K562 (cell line): Measurements from ENCODE around the gene THYN1. TPM values are rescaled to one million over a fixed set of nuclear protein-coding genes. Genes with fewer than 3 reads are reported as not detected.

ENCODE experiments used
- CEBPB ChIP-seq: fragments of 450-650 bp; IDR thresholded peaks from 2 replicates; pipeline ENCODE4 v1.6.1; 2016; ENCODE audit warnings: missing genetic modification characterization, missing compliant biosample characterization
- FOXJ3 ChIP-seq: sonication (generic); formaldehyde crosslinking; IDR thresholded peaks from 2 replicates; pipeline ENCODE4 v1.4.0; 2020; ENCODE audit warnings: mild to moderate bottlenecking, missing genetic modification reagents
- HINFP ChIP-seq: fragments of 450-650 bp; conservative IDR thresholded peaks from 2 replicates; pipeline ENCODE4 v1.6.1; 2016; ENCODE audit warnings: missing genetic modification characterization, low read depth, mild to moderate bottlenecking, control low read depth, missing compliant biosample characterization
- MGA ChIP-seq: fragments of 450-650 bp; IDR thresholded peaks from 2 replicates; pipeline ENCODE4 v1.6.1; 2016; ENCODE audit warnings: mild to moderate bottlenecking, moderate library complexity
- TBP ChIP-seq: optimal IDR thresholded peaks from 2 replicates; pipeline ENCODE3; 2011; ENCODE audit warnings: low read depth, low read length, improper control_type of control experiment
- YY1 ChIP-seq, 3 experiments: IDR thresholded peaks; 2 replicates each; pipeline ENCODE4 v1.6.1; 2011; ENCODE audit warnings: low read length in 2 of 3, mild to moderate bottlenecking in 2 of 3, moderate library complexity in 2 of 3, borderline replicate concordance in 1 of 3, control low read depth in 1 of 3, low read depth in 1 of 3; ENCODE audit not compliant: insufficient read depth in 3 of 3, insufficient replicate concordance in 2 of 3, control insufficient read depth in 1 of 3, insufficient read length in 1 of 3; ENCODE audit errors: extremely low read depth in 1 of 3
- ZNF174 ChIP-seq: fragments of 250-450 bp; sonication (Bioruptor Pico); IDR thresholded peaks from 2 replicates; pipeline ENCODE4 v1.4.0; 2020; ENCODE audit warnings: mild to moderate bottlenecking
- ZNF253 ChIP-seq: fragments of 250-450 bp; sonication (Bioruptor Pico); conservative IDR thresholded peaks from 2 replicates; pipeline ENCODE4 v1.6.1; 2021; ENCODE audit warnings: mild to moderate bottlenecking
- ZNF347 ChIP-seq: fragments of 450-650 bp; formaldehyde crosslinking; IDR thresholded peaks from 2 replicates; pipeline ENCODE4 v1.4.0; 2020; ENCODE audit warnings: low read depth, mild to moderate bottlenecking, moderate library complexity
- ZNF511 ChIP-seq: sonication (generic); formaldehyde crosslinking; IDR thresholded peaks from 2 replicates; pipeline ENCODE4 v1.8.0; 2022; ENCODE audit warnings: mild to moderate bottlenecking, missing genetic modification reagents
- ZNF586 ChIP-seq: fragments of 450-650 bp; formaldehyde crosslinking; conservative IDR thresholded peaks from 2 replicates; pipeline ENCODE4 v1.4.0; 2020; ENCODE audit warnings: mild to moderate bottlenecking, moderate library complexity
- polyA plus RNA-seq, 8 experiments: library from polyadenylated mRNA; depleted of rRNA in 4 of 8; stranded (reverse) in 5 of 8; unstranded in 3 of 8; fragments of >200 nt; fragmentation: Nextera tagmentation in 2 of 8; fragmentation: Illumina TruSeq in 1 of 8; extraction: Ambion mirVana in 2 of 8; extraction: Trizol in 1 of 8; gene quantifications; 2 replicates each; pipeline versions ENCODE4 v1.2.1 to v1.2.3, GENCODE V29; 2011 to 2014; ENCODE audit warnings: inconsistent platforms in 1 of 8, missing spikeins in 1 of 8
- total RNA-seq, 7 experiments: library from RNA; depleted of rRNA in 6 of 7; stranded (reverse); fragments of >200 nt in 6 of 7; fragmentation: Illumina TruSeq in 2 of 7; extraction: Trizol in 2 of 7; gene quantifications; 2 replicates each; pipeline versions ENCODE4 v1.2.1 to v1.2.3, GENCODE V29; 2011 to 2021; ENCODE audit warnings: low replicate concordance in 1 of 7
- TF ChIP-seq, protein P1 (sequence below): fragments of 250-450 bp; sonication (Bioruptor Pico); IDR thresholded peaks from 2 replicates; pipeline ENCODE4 v1.8.0; 2022; ENCODE audit warnings: moderate library complexity, mild to moderate bottlenecking, inconsistent platforms

THYN1 gene
- total and polyA plus RNA-seq, 9 of the 15 experiments (the other 6 are each of a cell fraction or from before 2014, with no cell fraction given): 54.9 to 279 (median 104) TPM

DNA sequence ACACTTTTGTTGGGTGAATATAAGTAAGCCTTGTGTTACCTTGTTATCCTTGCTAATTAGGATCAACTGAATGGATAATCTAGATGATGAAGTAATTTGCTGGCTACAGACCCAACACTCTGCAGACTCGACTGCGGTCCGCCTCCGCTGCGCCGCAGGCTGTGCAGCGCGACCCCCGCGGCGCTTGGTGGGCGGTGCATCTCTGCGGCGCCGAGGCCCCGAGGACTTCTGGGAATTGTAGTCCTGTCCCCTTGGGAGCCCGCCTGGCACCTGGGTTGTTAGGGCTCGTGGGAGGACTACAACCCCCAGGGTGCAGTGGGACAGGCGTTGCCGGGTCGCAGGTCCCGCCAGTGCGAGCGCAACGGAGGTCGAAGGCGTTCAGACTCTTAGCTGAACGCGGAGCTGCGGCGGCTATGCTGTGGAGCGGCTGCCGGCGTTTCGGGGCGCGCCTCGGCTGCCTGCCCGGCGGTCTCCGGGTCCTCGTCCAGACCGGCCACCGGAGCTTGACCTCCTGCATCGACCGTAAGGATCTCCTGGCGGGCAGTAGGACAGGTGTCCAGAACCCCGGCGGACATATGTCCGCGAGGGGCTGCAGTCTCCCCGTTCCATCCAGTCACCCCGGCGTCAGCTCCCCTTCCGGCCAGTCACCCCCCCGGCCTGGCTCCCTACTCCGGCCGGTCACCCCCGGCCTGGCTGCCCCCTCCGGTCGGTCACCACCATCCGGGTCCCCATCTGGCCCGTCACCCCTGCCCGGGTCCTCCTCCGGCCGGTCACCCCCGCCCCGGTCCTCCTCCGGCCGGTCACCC, at the start of gene THYN1, which contains the start of gene ACAD8 (continued):
- TF ChIP-seq MGA: no peak
- no peak for TF ChIP-seq ZNF347 (CRISPR knock-in tag)
- peak in 1 of 3 experiments; percentile 30 for TF ChIP-seq YY1 (IDR thresholded peaks at IDR 0.05; ENCODE audit: borderline replicate concordance in 1 of 3, control insufficient read depth in 1 of 3, extremely low read depth in 1 of 3, insufficient read depth in 3 of 3, insufficient read length in 1 of 3, insufficient replicate concordance in 2 of 3, low read depth in 1 of 3, low read length in 2 of 3)
- peak; percentile 58 for TF ChIP-seq TBP
- TF ChIP-seq ZNF586 (CRISPR knock-in tag): no peak
- TF ChIP-seq FOXJ3 (CRISPR knock-in tag): no peak
- TF ChIP-seq HINFP (tag): peak; percentile 79
- TF ChIP-seq ZNF511: no peak
- TF ChIP-seq ZNF174 (CRISPR knock-in tag): no peak
- no peak for TF ChIP-seq CEBPB (tag)
- no peak for TF ChIP-seq ZNF253 (CRISPR knock-in tag)
- TF ChIP-seq, protein P1, sequence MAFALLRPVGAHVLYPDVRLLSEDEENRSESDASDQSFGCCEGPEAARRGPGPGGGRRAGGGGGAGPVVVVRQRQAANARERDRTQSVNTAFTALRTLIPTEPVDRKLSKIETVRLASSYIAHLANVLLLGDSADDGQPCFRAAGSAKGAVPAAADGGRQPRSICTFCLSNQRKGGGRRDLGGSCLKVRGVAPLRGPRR (CRISPR knock-in tag): no peak
